ENCODE results near the gene SEPTIN8.

Gene SEPTIN8

GRCh38 chr5:132791026-132791425, 14.0 kb upstream of the SEPTIN8 start:
- no peak overlapping the region for H3K27ac ChIP-seq
- H4K20me1 ChIP-seq (ENCODE audit: insufficient read depth), result no peaks in the 10 kb centered on the region
- H3K9ac ChIP-seq, result no peak overlapping the region
- TF ChIP-seq, protein P1, sequence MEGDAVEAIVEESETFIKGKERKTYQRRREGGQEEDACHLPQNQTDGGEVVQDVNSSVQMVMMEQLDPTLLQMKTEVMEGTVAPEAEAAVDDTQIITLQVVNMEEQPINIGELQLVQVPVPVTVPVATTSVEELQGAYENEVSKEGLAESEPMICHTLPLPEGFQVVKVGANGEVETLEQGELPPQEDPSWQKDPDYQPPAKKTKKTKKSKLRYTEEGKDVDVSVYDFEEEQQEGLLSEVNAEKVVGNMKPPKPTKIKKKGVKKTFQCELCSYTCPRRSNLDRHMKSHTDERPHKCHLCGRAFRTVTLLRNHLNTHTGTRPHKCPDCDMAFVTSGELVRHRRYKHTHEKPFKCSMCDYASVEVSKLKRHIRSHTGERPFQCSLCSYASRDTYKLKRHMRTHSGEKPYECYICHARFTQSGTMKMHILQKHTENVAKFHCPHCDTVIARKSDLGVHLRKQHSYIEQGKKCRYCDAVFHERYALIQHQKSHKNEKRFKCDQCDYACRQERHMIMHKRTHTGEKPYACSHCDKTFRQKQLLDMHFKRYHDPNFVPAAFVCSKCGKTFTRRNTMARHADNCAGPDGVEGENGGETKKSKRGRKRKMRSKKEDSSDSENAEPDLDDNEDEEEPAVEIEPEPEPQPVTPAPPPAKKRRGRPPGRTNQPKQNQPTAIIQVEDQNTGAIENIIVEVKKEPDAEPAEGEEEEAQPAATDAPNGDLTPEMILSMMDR (conservative IDR thresholded peaks at IDR 0.05; ENCODE audit: low read depth, low read length), result no peak
- peaks cover 2% of the 10 kb centered on the region for H3K4me1 ChIP-seq (ENCODE audit: low read depth, poor library complexity, severe bottlenecking)
- H3K79me2 ChIP-seq (ENCODE audit: insufficient read depth, low read depth), result no peaks in the 10 kb centered on the region
- H3K4me2 ChIP-seq, result no peak overlapping the region
- H3K36me3 ChIP-seq (ENCODE audit: insufficient read depth), result no peaks in the 10 kb centered on the region
- H3K27me3 ChIP-seq (ENCODE audit: insufficient read depth, low read depth), result no peaks in the 10 kb centered on the region
- H2AFZ ChIP-seq (ENCODE audit: low read depth), result no peak overlapping the region
- H3K4me3 ChIP-seq (IDR thresholded peaks at IDR 0.05; ENCODE audit: insufficient read depth, low read depth, low read length), result no peak overlapping the region

DNA sequence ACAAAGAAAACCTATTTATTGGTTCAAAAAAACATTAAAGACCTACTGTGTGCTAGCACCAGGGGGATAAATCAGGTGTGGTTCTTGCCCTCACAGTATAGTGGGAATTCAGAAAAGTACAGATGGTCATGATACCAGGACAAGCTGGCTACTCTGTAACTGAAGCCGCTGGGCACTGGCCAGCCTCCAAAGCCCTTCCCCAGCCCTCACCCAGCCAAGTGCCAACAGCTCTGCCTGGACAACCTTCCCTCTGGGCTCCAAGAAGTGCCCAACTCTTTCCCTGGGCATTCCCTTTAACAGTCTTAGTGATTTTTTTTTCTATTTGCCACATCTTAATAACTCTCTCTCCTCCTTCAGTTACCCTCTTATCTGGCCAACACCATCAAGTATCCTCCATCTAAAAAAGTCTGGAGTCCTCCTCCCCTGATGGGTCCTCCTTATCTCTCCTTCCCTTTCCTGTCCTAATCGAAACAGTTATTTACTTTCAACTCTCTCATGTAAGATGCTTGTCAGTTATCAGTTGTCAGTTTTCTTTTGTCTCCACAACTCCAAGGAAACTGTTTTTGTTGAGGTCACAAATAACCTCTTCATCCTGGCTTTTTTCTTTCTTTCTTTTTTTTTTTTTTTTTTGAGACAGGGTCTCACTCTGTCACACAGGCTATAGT, 13.3 kb upstream of the SEPTIN8 start:
- Histone ChIP-seq H3K4me2 (no peak overlapping the region), H4K20me1 (ENCODE audit: insufficient read depth) (no peaks in the 10 kb centered on the region), H3K79me2 (ENCODE audit: insufficient read depth, low read depth) (no peaks in the 10 kb centered on the region), H3K4me3 (IDR thresholded peaks at IDR 0.05; ENCODE audit: insufficient read depth, low read depth, low read length) (no peak overlapping the region), H3K4me1 (ENCODE audit: low read depth, poor library complexity, severe bottlenecking) (peaks cover 9% of the 10 kb centered on the region), H3K27ac (no peak overlapping the region), H3K36me3 (ENCODE audit: insufficient read depth) (no peaks in the 10 kb centered on the region), H3K27me3 (ENCODE audit: insufficient read depth, low read depth) (no peaks in the 10 kb centered on the region), H3K9ac (no peak overlapping the region), H2AFZ (ENCODE audit: low read depth) (no peak overlapping the region)
- TF ChIP-seq, protein P1 (conservative IDR thresholded peaks at IDR 0.05; ENCODE audit: low read depth, low read length), result no peak

- no peak overlapping the region for H2AFZ ChIP-seq (ENCODE audit: low read depth)
- TF ChIP-seq, protein P1 (conservative IDR thresholded peaks at IDR 0.05; ENCODE audit: low read depth, low read length), result no peak
- no peaks in the 10 kb centered on the region for H3K36me3 ChIP-seq (ENCODE audit: insufficient read depth)
- peaks cover 20% of the 10 kb centered on the region for H3K4me1 ChIP-seq (ENCODE audit: low read depth, poor library complexity, severe bottlenecking)
- H3K4me3 ChIP-seq (IDR thresholded peaks at IDR 0.05; ENCODE audit: insufficient read depth, low read depth, low read length), result no peak overlapping the region
- H3K4me2 ChIP-seq, result no peak overlapping the region
- H3K27ac ChIP-seq, result no peak overlapping the region
- H3K27me3 ChIP-seq (ENCODE audit: insufficient read depth, low read depth), result no peaks in the 10 kb centered on the region
- H3K79me2 ChIP-seq (ENCODE audit: insufficient read depth, low read depth), result no peaks in the 10 kb centered on the region
- H3K9ac ChIP-seq, result no peak overlapping the region
- H4K20me1 ChIP-seq (ENCODE audit: insufficient read depth), result no peaks in the 10 kb centered on the region
These were observed 12.2 kb upstream of the SEPTIN8 start for GRCh38 chr5:132788990-132789886.

- Histone ChIP-seq H4K20me1 (ENCODE audit: insufficient read depth) (no peaks in the 10 kb centered on the region), H3K79me2 (ENCODE audit: insufficient read depth, low read depth) (no peaks in the 10 kb centered on the region), H3K4me1 (ENCODE audit: low read depth, poor library complexity, severe bottlenecking) (peaks cover 27% of the 10 kb centered on the region), H3K4me2 (no peak overlapping the region), H3K4me3 (IDR thresholded peaks at IDR 0.05; ENCODE audit: insufficient read depth, low read depth, low read length) (no peak overlapping the region), H3K27me3 (ENCODE audit: insufficient read depth, low read depth) (no peaks in the 10 kb centered on the region), H3K27ac (no peak overlapping the region), H2AFZ (ENCODE audit: low read depth) (no peak overlapping the region), H3K36me3 (ENCODE audit: insufficient read depth) (no peaks in the 10 kb centered on the region), H3K9ac (no peak overlapping the region)
- TF ChIP-seq, protein P1 (conservative IDR thresholded peaks at IDR 0.05; ENCODE audit: low read depth, low read length), result no peak
These were observed 11.5 kb upstream of the SEPTIN8 start for GRCh38 chr5:132788508-132788907.
